ENCODE measurements around the gene RCHY1. TPM values are rescaled to one million over a fixed set of nuclear protein-coding genes. Genes with fewer than 3 reads are reported as not detected.

Gene RCHY1
- total RNA-seq, 1 donor from 2014 or later, result 28.5 TPM

- TF ChIP-seq, protein P1, sequence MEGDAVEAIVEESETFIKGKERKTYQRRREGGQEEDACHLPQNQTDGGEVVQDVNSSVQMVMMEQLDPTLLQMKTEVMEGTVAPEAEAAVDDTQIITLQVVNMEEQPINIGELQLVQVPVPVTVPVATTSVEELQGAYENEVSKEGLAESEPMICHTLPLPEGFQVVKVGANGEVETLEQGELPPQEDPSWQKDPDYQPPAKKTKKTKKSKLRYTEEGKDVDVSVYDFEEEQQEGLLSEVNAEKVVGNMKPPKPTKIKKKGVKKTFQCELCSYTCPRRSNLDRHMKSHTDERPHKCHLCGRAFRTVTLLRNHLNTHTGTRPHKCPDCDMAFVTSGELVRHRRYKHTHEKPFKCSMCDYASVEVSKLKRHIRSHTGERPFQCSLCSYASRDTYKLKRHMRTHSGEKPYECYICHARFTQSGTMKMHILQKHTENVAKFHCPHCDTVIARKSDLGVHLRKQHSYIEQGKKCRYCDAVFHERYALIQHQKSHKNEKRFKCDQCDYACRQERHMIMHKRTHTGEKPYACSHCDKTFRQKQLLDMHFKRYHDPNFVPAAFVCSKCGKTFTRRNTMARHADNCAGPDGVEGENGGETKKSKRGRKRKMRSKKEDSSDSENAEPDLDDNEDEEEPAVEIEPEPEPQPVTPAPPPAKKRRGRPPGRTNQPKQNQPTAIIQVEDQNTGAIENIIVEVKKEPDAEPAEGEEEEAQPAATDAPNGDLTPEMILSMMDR (IDR thresholded peaks at IDR 0.05), result no peak
- no peak for ATAC-seq (ENCODE audit: low read depth)
- ChIA-PET CTCF (interaction anchor here (0.6 kb wide), 1 partner anchor 456 kb away, joined by 3 read pairs; no protein-coding TSS in a partner anchor), POLR2A (no interaction called here)
- no peaks in the 10 kb centered on the region for H3K27me3 Mint-ChIP-seq
- intact Hi-C loops (cut with micrococcal nuclease), result no loop called here
- H3K4me3 Mint-ChIP-seq, result no peak overlapping the region
- H3K27ac Mint-ChIP-seq, result no peak overlapping the region
- H3K36me3 Mint-ChIP-seq (ENCODE audit: low read depth), result peaks cover 75% of the 10 kb centered on the region
- H3K9me3 Mint-ChIP-seq, result peaks cover 5% of the 10 kb centered on the region
- DNase-seq, result no peak
- H3K4me1 Mint-ChIP-seq, result no peaks in the 10 kb centered on the region
These were observed 11.5 kb downstream of the RCHY1 start for GRCh38 chr4:75502671-75503070.

DNA sequence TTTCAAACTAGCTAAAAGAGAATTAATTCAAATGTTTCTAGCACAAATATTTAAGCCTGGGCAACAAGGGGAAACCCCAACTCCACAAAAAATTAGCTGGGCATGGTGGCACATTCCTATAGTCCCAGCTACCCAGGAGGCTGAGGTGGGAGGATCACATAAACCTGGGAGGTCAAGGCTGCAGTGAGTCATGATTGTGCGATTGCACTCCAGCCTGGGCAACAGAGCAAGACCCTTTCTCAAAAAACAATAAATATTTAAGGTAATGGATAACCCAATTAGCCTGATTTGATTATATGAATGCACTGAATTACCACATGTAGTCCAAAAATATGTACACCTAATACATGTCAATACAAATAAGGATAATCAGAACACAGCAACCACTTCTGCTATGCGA, 14.3 kb downstream of the RCHY1 start:
- Mint-ChIP-seq H3K4me3 (no peak overlapping the region), H3K27ac (no peak overlapping the region), H3K9me3 (peaks cover 5% of the 10 kb centered on the region), H3K4me1 (no peaks in the 10 kb centered on the region), H3K27me3 (no peaks in the 10 kb centered on the region), H3K36me3 (ENCODE audit: low read depth) (peaks cover 72% of the 10 kb centered on the region)
- intact Hi-C loops (cut with micrococcal nuclease), result no loop called here
- TF ChIP-seq, protein P1 (IDR thresholded peaks at IDR 0.05), result no peak
- no peak for DNase-seq
- CTCF ChIA-PET, result no interaction called here
- no peak for ATAC-seq (ENCODE audit: low read depth)
- POLR2A ChIA-PET, result no interaction called here

DNA sequence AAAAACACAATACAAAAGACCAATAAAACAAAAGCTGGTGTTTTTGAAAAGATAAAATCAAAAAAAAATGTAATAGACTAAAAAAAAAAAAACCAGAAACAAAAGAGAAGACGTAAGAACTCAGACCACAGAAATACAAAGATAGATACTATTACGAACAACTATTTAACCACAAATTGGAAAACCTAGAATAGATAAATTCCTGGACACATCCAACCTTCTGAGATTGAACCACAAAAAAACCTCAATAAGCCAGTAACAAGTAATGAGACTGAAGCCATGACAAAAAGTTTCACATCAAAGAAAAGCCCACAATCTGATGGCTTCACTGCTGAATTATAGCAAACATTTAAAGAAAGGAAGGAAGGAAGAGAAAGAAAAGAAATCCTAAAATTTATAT, 16.2 kb downstream of the RCHY1 start:
- no peaks in the 10 kb centered on the region for H3K4me1 Mint-ChIP-seq
- TF ChIP-seq, protein P1 (IDR thresholded peaks at IDR 0.05), result no peak
- H3K4me3 Mint-ChIP-seq, result no peak overlapping the region
- ChIA-PET CTCF (no interaction called here), POLR2A (no interaction called here)
- no peak for ATAC-seq (ENCODE audit: low read depth)
- DNase-seq, result no peak
- peaks cover 5% of the 10 kb centered on the region for H3K9me3 Mint-ChIP-seq
- H3K27ac Mint-ChIP-seq, result no peak overlapping the region
- peaks cover 75% of the 10 kb centered on the region for H3K36me3 Mint-ChIP-seq (ENCODE audit: low read depth)
- intact Hi-C loops (cut with micrococcal nuclease), result no loop called here
- no peaks in the 10 kb centered on the region for H3K27me3 Mint-ChIP-seq

DNA sequence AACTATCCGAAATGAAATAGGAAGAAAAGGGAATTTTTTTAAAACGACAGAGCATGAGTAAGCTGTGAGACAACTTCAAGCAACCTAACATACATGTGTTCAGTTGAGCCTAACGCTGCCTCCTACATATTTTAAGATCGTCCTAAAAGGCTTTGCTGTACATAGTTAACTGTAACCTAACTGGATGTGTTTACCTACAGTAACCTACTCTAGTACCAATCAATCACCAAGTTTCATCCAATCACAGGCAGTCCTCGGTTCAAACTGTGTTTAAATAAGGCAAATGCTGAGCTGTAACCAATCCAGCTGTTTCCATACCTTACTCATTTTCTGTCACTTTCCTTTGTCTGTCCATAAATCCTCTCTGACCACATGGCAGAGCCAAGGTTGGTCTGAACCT, 17.1 kb downstream of the RCHY1 start:
- Mint-ChIP-seq H3K27ac (no peak overlapping the region), H3K4me1 (no peaks in the 10 kb centered on the region), H3K4me3 (no peak overlapping the region), H3K27me3 (no peaks in the 10 kb centered on the region), H3K36me3 (ENCODE audit: low read depth) (peaks cover 76% of the 10 kb centered on the region), H3K9me3 (peaks cover 5% of the 10 kb centered on the region)
- intact Hi-C loops (cut with micrococcal nuclease), result no loop called here
- ChIA-PET POLR2A (no interaction called here), CTCF (no interaction called here)
- ATAC-seq (ENCODE audit: low read depth) (no peak), DNase-seq (no peak)
- TF ChIP-seq, protein P1 (IDR thresholded peaks at IDR 0.05), result no peak

DNA sequence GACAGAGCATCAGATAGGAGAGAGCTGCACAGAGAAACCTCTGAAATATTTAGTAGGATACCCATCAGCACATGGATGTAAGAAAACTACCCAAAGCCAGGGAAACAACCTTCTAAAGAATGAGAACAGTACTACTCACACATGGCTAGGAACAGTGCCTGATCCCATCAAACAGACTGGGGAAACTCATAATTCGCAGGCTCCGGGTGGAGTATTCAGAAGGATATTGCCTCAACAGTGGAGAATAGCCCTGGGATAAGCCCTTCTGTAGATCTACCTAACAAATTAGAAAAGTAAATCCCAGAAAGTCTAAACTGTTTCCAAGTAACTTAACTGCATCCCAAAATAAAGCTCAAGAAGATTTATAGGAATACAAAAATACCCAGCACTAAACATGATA, 17.8 kb downstream of the RCHY1 start:
- intact Hi-C loops (cut with micrococcal nuclease), result no loop called here
- peaks cover 80% of the 10 kb centered on the region for H3K36me3 Mint-ChIP-seq (ENCODE audit: low read depth)
- H3K27me3 Mint-ChIP-seq, result no peaks in the 10 kb centered on the region
- H3K4me3 Mint-ChIP-seq, result no peak overlapping the region
- TF ChIP-seq, protein P1 (IDR thresholded peaks at IDR 0.05), result no peak
- ATAC-seq (ENCODE audit: low read depth) (no peak), DNase-seq (no peak)
- CTCF ChIA-PET, result no interaction called here
- no peaks in the 10 kb centered on the region for H3K4me1 Mint-ChIP-seq
- H3K27ac Mint-ChIP-seq, result no peak overlapping the region
- peaks cover 5% of the 10 kb centered on the region for H3K9me3 Mint-ChIP-seq
- POLR2A ChIA-PET, result no interaction called here
